ENCODE results near the gene FOXQ1.
A peak's percentile ranks its signal among the peaks of the same experiment; 100 is the strongest.

The FOXQ1 gene, protein sequence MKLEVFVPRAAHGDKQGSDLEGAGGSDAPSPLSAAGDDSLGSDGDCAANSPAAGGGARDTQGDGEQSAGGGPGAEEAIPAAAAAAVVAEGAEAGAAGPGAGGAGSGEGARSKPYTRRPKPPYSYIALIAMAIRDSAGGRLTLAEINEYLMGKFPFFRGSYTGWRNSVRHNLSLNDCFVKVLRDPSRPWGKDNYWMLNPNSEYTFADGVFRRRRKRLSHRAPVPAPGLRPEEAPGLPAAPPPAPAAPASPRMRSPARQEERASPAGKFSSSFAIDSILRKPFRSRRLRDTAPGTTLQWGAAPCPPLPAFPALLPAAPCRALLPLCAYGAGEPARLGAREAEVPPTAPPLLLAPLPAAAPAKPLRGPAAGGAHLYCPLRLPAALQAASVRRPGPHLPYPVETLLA

DNA sequence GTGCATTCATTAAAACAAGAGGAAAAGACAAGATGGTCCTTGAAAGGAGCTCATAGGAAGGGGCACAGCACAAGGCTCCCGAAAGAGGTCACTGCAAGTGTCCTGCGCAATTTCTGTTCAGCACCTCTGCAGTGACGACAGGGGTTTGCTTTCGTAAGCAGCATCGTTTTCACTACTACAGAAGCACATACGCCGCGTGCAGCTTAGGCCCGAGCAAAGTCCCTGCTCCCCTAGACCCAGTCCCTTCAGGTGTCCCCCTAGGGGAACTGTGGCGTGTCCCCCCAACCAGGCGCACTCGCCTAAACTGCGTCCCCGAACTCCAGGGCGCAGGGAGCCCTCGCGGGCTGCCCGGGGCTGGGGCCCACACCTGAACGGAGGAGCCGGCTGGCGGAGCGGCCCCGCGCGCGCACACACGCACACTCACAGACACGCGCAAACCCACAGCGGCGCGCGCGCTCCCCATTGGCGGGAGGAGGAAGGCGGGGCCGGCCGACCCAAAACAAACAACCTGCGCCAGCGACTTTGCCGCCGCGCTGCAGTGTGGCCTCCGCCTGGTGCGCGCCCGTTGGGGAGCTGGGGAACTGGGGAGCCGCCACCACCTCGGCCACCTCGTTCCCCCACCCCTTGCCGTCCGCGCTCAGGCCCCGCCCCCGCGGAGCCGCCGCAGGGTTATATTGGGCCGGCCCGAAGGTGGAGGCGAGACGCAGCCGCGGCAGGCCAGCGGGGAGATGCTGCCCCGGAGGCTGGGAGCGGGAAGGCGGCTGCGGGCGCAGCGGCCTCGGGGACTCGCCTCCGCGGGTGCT is at the start of gene FOXQ1:
Gene FOXQ1 (plus strand): TSS at position 699 of the 803 bp plus-strand sequence. CDS start 607 bp downstream, outside the sequence.
- Mint-ChIP-seq H3K27ac (no peak within 1 kb of the TSS), H3K27me3 (peaks cover 68% of the 10 kb centered on the region), H3K9me3 (no peaks in the 10 kb centered on the region), H3K4me3 (peak within 1 kb of the TSS; percentile 59), H3K4me1 (peaks cover 31% of the 10 kb centered on the region), H3K36me3 (ENCODE audit: low read depth) (peaks cover 2% of the 10 kb centered on the region)
- no peak for ATAC-seq
- DNase-seq, result no peak

GRCh38 chr6:1262704-1263038 is 49.2 kb upstream of the FOXQ1 start:
- no peaks in the 10 kb centered on the region for H3K36me3 Mint-ChIP-seq (ENCODE audit: low read depth)
- peaks cover 7% of the 10 kb centered on the region for H3K27me3 Mint-ChIP-seq
- no peak overlapping the region for H3K27ac Mint-ChIP-seq
- H3K4me1 Mint-ChIP-seq, result no peaks in the 10 kb centered on the region
- H3K4me3 Mint-ChIP-seq, result no peak overlapping the region
- H3K9me3 Mint-ChIP-seq, result no peaks in the 10 kb centered on the region
- DNase-seq (no peak), ATAC-seq (no peak)

DNA sequence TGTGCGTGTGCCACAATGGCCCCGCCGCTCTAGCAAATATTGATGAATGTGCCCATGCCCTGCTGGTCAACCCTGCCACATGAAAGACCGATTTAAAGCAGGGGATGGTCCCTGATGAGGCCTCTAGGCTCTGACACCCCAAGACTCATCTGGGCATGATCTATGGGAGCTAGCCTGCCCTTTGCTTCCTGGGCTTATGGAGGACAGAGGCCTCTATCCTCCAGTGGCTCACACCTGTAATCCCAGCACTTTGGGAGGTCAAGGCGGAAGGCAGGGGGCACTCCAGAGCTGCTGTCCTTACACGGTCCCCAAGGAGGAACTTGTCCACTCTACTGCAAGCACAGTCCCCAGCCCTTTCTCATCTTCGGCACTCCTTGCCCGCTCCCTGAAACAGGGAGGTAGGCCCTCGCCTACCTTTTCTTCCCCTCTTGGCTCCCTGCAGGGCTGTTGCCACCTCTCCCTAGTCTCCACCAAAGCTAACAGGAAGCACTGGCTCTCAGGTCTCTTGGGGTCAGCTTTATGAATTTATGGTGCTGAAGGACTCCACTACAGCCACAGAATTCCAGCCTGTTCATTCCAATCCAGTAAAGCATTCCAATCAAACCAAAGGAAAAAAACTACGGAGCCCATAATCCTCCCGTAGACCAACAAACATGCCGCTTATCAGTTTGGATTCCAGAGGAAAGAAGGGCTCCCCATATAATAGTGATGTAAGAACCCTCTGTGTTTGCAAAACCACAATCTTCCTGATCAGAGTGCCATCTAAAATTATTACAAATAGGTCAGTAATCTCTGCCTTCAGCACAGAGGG is 48.7 kb upstream of the FOXQ1 start:
- DNase-seq (no peak), ATAC-seq (no peak)
- no peaks in the 10 kb centered on the region for H3K36me3 Mint-ChIP-seq (ENCODE audit: low read depth)
- no peak overlapping the region for H3K4me3 Mint-ChIP-seq
- peaks cover 2% of the 10 kb centered on the region for H3K27me3 Mint-ChIP-seq
- H3K27ac Mint-ChIP-seq, result no peak overlapping the region
- no peaks in the 10 kb centered on the region for H3K9me3 Mint-ChIP-seq
- H3K4me1 Mint-ChIP-seq, result no peaks in the 10 kb centered on the region

DNA sequence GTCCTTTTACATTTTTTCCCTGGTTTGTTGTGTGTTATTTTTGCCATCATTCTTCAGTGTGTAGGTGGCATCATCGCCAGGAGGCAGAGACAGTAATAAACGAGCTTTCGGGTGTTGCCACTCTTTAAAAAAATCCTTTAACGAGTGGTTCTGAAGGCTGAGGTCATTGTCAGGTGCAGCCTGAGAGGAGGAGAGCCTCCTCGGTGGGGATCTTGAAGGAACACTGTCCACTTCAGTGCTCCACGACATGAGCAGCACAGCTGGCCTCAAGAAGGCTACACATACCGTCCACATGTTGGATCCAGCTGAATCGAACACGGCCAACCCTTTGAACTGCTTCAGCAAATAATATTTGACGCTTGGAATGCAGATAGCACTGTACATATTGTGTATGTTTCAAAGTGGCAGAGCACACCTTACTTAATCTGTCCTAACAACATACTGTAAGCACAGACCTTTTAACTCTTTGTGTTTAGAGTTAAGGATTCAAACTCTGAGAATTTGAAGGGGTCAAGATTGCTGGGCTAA is 48.0 kb upstream of the FOXQ1 start:
- Mint-ChIP-seq H3K4me1 (no peaks in the 10 kb centered on the region), H3K27ac (no peak overlapping the region), H3K4me3 (no peak overlapping the region), H3K36me3 (ENCODE audit: low read depth) (no peaks in the 10 kb centered on the region), H3K9me3 (no peaks in the 10 kb centered on the region), H3K27me3 (peaks cover 2% of the 10 kb centered on the region)
- no peak for ATAC-seq
- no peak for DNase-seq

DNA sequence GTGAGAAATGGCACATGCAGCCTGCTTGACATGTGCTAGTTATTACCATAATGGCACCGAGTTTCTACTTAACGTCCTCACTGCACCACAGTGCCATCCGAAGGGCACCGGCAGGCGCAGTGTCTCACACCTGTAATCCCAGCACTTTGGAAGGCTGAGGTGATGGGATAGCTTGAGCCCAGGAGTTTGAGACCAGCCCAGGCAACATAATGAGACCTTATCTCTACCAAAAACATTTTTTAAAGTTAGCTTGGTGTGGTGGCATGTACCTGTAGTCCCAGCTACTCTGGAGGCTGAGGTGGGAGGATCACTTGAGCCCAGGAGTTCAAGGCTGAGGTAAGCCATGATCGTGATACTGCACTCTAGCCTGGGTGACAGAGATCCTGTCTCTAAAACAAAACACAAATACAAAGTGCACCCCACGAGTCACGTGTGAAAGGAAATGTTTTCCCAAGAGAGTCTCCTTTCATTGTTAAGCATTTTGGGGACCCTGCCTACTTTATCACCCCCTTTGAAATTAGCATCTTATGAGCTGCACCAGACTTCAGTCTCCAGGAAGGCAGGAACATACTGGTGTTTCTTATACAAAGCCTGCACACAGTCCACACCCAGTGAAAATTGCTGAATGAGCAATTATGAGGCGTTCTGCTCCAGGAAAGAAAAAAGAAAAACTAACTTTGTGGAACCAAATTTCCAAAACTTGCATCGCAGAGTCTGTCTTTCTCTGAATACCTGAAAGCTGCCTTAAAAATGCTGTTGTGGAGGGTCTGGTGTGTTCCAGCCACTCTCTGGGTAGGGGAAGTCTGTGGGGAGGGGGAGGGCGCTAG is 47.1 kb upstream of the FOXQ1 start:
- Mint-ChIP-seq H3K27ac (no peak overlapping the region), H3K27me3 (peaks cover 2% of the 10 kb centered on the region), H3K4me3 (no peak overlapping the region), H3K9me3 (no peaks in the 10 kb centered on the region), H3K36me3 (ENCODE audit: low read depth) (no peaks in the 10 kb centered on the region), H3K4me1 (no peaks in the 10 kb centered on the region)
- ATAC-seq (no peak), DNase-seq (no peak)

DNA sequence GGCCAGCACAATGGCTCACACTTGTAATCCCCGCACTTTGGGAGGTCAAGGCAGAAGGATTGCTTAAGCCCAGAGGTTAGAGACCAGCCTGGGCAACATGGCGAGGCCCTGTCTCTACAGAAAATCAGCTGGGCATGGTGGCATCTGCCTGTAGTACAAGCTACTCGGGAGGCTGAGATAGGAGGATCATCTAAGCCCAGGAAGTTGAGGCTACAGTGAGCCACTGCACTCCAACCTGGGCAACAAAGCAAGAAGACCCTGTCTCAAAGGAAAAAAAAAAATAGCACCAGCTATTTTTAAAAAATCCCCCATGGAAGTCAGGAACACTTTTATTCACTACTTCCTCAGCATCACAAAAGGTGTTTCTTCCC is 45.2 kb upstream of the FOXQ1 start:
- Mint-ChIP-seq H3K27ac (no peak overlapping the region), H3K9me3 (no peaks in the 10 kb centered on the region), H3K27me3 (peaks cover 2% of the 10 kb centered on the region), H3K4me3 (no peak overlapping the region), H3K36me3 (ENCODE audit: low read depth) (no peaks in the 10 kb centered on the region), H3K4me1 (no peaks in the 10 kb centered on the region)
- DNase-seq (no peak), ATAC-seq (no peak)

- H3K27me3 Mint-ChIP-seq, result peaks cover 2% of the 10 kb centered on the region
These were observed 44.7 kb upstream of the FOXQ1 start for GRCh38 chr6:1267057-1267732.

DNA sequence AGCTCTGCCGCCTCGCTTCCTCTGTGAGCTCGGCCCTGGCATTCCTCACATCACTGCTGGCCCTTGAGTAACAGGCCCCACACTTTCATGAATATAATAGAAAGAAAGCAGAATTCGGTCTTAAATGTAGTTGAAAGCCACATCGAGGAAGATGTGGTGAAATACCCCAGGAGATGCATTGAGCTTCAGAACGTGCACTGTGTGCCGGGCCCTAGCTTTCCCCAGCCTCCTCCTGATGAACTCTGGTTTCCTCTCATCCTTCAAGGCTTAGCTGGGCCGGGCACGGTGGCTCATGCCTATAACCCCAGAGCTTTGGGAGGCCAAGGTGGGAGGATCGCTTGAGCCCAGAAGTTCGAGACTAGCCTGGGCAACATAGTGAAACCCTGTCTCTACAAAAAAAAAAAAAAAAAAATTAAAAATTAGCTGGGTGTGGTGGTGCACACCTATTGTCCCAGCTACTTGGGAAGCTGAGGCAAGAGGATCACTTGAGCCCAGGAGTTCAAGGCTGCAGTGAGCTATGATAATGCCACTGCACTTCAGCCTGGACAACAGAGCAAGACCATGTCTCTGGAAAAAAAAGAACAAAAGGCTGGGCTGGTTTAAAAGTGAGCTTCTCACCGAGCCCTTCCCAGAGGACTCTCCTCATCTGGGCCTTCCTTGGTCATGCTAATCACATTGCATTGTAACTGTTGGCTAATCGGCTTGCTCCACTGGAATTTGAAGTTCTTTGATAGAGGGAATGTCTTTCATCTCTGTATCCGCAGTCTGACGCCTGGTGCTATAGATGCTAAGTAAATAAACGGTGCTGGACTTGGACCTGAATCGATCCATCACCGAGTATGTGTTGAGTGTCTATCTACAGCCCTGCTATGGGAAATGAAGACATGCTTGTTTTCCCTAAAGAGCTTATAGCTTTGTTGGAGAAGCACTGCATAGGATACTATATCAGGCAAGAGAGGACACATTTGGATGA is 43.8 kb upstream of the FOXQ1 start:
- no peak overlapping the region for H3K27ac Mint-ChIP-seq
- H3K36me3 Mint-ChIP-seq (ENCODE audit: low read depth), result no peaks in the 10 kb centered on the region
- H3K4me3 Mint-ChIP-seq, result no peak overlapping the region
- peaks cover 2% of the 10 kb centered on the region for H3K27me3 Mint-ChIP-seq
- ATAC-seq, result no peak
- no peaks in the 10 kb centered on the region for H3K4me1 Mint-ChIP-seq
- DNase-seq, result no peak
- peaks cover 7% of the 10 kb centered on the region for H3K9me3 Mint-ChIP-seq

More at GRCh38 chr6:1267057-1267732, 44.7 kb upstream of the FOXQ1 start:
- no peak overlapping the region for H3K4me3 Mint-ChIP-seq
- DNase-seq (no peak), ATAC-seq (no peak)
- no peaks in the 10 kb centered on the region for H3K4me1 Mint-ChIP-seq
- H3K9me3 Mint-ChIP-seq, result peaks cover under 1% of the 10 kb centered on the region
- H3K36me3 Mint-ChIP-seq (ENCODE audit: low read depth), result no peaks in the 10 kb centered on the region
- H3K27ac Mint-ChIP-seq, result no peak overlapping the region

GRCh38 chr6:1271071-1271763 is 40.7 kb upstream of the FOXQ1 start:
- H3K27ac Mint-ChIP-seq, result no peak overlapping the region
- no peaks in the 10 kb centered on the region for H3K36me3 Mint-ChIP-seq (ENCODE audit: low read depth)
- peaks cover 14% of the 10 kb centered on the region for H3K9me3 Mint-ChIP-seq
- H3K4me3 Mint-ChIP-seq, result no peak overlapping the region
- ATAC-seq (no peak), DNase-seq (no peak)
- peaks cover 8% of the 10 kb centered on the region for H3K27me3 Mint-ChIP-seq
- no peaks in the 10 kb centered on the region for H3K4me1 Mint-ChIP-seq

GRCh38 chr6:1278061-1278720 is 33.7 kb upstream of the FOXQ1 start:
- Mint-ChIP-seq H3K27ac (no peak overlapping the region), H3K27me3 (peaks cover 25% of the 10 kb centered on the region), H3K9me3 (peaks cover 6% of the 10 kb centered on the region), H3K4me1 (no peaks in the 10 kb centered on the region), H3K4me3 (no peak overlapping the region), H3K36me3 (ENCODE audit: low read depth) (no peaks in the 10 kb centered on the region)
- ATAC-seq (no peak), DNase-seq (no peak)

DNA sequence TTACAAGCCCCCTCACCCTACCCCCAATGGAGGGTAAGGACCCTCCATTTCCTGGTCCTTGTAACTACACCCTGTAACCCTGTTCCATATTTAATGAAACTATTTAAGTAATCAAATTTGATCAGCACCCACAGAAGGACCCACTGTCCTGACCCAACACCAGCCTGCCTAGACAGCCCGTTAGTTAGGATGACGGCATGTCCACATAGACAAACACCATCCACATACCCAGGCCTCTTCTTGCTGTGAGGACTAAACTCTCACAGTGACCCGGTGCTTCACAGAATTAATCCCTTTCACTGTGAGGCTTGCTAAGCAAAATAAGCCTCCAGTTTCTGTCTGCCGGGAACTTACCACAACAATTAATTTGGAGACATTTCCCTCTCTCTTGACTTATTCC is 32.8 kb upstream of the FOXQ1 start:
- DNase-seq (no peak), ATAC-seq (no peak)
- Mint-ChIP-seq H3K27me3 (peaks cover 23% of the 10 kb centered on the region), H3K36me3 (ENCODE audit: low read depth) (no peaks in the 10 kb centered on the region), H3K4me1 (no peaks in the 10 kb centered on the region), H3K27ac (no peak overlapping the region), H3K4me3 (no peak overlapping the region), H3K9me3 (peaks cover 5% of the 10 kb centered on the region)
